ENCODE results near the gene UBXN6.

DNA sequence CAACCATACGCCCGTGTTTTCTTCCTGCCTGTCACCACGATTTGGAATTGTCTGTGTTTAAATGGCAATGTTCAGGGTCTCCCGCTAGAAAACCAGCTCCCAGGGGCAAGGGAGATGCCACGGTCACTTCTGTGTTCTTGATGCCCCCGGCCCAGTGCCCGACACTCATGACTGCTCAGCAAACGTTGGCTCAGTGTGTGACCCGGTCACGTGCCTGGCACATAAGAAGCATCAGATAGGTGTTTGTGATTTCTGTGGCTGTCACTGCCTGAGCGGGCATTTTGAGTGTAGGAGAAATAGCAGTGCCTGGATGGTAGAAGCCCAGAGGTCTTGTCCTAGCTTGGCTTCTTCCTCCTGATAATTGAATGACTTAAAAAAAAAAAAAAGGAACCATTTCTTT, 30.0 kb upstream of the UBXN6 start:
- TF ChIP-seq, protein P1, sequence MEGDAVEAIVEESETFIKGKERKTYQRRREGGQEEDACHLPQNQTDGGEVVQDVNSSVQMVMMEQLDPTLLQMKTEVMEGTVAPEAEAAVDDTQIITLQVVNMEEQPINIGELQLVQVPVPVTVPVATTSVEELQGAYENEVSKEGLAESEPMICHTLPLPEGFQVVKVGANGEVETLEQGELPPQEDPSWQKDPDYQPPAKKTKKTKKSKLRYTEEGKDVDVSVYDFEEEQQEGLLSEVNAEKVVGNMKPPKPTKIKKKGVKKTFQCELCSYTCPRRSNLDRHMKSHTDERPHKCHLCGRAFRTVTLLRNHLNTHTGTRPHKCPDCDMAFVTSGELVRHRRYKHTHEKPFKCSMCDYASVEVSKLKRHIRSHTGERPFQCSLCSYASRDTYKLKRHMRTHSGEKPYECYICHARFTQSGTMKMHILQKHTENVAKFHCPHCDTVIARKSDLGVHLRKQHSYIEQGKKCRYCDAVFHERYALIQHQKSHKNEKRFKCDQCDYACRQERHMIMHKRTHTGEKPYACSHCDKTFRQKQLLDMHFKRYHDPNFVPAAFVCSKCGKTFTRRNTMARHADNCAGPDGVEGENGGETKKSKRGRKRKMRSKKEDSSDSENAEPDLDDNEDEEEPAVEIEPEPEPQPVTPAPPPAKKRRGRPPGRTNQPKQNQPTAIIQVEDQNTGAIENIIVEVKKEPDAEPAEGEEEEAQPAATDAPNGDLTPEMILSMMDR (IDR thresholded peaks at IDR 0.05): no peak
- TF ChIP-seq POLR2AphosphoS5 (IDR thresholded peaks at IDR 0.05): no peak

Measured in prostate gland (tissue), 2 donors.